ENCODE results near the gene GRK4.

The GRK4 gene

DNA sequence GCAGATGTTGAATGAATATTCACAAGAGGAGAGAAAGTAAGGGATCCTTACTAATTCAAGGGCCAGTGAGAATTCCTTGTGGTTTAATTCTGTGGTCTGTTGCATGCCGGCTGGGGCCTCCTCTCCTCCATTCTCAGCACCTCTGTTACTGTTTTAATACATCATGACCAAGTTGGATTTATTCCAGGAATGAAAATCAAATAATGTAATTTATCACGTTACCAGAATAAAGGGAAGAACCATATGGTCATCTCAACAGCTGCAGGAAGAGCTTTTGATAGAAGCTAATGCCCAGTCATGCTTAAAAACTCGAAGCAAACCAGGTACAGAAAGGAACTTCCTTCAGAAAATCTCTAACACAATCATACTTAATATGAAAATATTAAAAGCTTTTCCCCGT is 54.1 kb downstream of the GRK4 start:
- no peak for DNase-seq (ENCODE audit: low read depth, low spot score)
- CTCF ChIA-PET: interaction anchor here (1.1 to 4.0 kb wide), 2 partner anchors 18 to 20 kb away, joined by 3 to 14 read pairs; no protein-coding TSS in a partner anchor
- POLR2A ChIA-PET: no interaction called here
- no peak overlapping the region for H3K4me3 ChIP-seq (ENCODE audit: low read depth, low read length)
- TF ChIP-seq, protein P1, sequence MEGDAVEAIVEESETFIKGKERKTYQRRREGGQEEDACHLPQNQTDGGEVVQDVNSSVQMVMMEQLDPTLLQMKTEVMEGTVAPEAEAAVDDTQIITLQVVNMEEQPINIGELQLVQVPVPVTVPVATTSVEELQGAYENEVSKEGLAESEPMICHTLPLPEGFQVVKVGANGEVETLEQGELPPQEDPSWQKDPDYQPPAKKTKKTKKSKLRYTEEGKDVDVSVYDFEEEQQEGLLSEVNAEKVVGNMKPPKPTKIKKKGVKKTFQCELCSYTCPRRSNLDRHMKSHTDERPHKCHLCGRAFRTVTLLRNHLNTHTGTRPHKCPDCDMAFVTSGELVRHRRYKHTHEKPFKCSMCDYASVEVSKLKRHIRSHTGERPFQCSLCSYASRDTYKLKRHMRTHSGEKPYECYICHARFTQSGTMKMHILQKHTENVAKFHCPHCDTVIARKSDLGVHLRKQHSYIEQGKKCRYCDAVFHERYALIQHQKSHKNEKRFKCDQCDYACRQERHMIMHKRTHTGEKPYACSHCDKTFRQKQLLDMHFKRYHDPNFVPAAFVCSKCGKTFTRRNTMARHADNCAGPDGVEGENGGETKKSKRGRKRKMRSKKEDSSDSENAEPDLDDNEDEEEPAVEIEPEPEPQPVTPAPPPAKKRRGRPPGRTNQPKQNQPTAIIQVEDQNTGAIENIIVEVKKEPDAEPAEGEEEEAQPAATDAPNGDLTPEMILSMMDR (IDR thresholded peaks at IDR 0.05; ENCODE audit: insufficient read depth, low read length, missing control alignments): no peak

DNA sequence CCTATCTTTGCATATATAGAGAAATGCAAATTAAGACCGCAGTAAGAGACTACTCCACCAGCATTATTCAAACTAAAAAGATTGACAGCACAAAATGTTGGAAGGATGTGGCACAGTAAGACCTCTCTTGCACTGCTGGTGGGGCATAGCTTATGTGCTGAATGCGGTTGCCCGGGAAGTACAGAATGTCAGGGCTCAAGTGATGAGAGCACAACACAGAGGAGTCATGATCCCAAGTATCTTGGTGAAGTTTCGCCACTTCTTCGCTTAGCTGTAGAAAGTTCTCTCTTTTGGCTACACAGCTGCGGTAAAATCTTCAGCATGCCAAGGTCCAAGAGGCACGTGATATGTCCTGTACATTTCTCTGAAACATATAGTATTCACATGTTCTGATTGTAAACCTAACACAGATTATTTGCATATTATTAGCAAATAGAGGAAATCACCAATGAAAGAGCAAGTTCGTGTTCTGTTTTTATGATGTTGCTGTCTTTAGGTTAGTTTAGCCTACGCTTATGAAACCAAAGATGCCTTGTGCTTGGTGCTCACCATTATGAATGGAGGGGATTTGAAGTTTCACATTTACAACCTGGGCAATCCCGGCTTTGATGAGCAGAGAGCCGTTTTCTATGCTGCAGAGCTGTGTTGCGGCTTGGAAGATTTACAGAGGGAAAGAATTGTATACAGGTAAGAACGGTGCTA is 55.9 kb downstream of the GRK4 start:
- H3K4me3 ChIP-seq (ENCODE audit: low read depth, low read length): no peak overlapping the region
- TF ChIP-seq, protein P1 (IDR thresholded peaks at IDR 0.05; ENCODE audit: insufficient read depth, low read length, missing control alignments): no peak
- DNase-seq (ENCODE audit: low read depth, low spot score): no peak
- ChIA-PET POLR2A (no interaction called here), CTCF (interaction anchor here (0.7 kb wide), 1 partner anchor 12 kb away, joined by 3 read pairs; no protein-coding TSS in a partner anchor)

DNA sequence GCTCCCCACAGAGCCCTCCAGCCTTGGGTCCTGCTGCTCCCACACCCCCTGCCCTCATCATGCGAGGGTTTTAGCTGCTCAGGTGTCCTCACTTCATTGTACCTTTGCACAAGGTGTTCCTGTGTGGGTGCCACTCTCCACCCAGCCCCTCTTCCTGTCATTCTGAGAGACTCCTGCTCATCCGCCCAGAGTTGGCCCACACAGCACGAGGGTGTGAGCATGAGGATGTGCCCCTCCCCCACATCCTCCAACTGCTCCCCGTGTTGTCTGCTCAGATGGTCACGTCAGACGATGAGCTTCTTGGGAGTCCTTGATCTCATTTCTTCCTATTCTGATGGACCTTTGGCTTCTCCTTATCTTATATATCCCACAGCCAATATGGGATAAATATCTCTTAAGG is 57.8 kb downstream of the GRK4 start:
- CTCF ChIA-PET: no interaction called here
- no peak for DNase-seq (ENCODE audit: low read depth, low spot score)
- POLR2A ChIA-PET: no interaction called here
- no peak overlapping the region for H3K4me3 ChIP-seq (ENCODE audit: low read depth, low read length)
- TF ChIP-seq, protein P1 (IDR thresholded peaks at IDR 0.05; ENCODE audit: insufficient read depth, low read length, missing control alignments): no peak

DNA sequence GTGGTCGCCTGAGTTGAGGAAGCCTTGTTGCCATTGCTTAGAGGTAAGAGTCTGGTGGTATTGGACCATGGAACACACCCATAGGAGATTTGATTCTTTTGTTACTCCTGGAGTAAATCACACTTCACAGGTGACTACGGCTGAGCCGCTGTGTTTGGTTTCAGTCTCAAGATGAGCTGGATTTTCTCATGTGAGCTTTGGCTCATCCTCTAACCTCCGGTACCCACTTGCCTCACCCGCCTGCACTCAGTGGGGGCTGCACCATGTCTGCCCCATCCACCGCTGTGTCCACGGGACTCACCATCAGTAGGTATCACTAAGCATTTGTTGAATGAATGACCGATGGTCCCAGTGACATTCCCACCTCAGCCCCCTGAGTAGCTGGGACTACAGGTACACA is 58.3 kb downstream of the GRK4 start:
- TF ChIP-seq, protein P1 (IDR thresholded peaks at IDR 0.05; ENCODE audit: insufficient read depth, low read length, missing control alignments): no peak
- no peak for DNase-seq (ENCODE audit: low read depth, low spot score)
- H3K4me3 ChIP-seq (ENCODE audit: low read depth, low read length): no peak overlapping the region
- ChIA-PET POLR2A (no interaction called here), CTCF (interaction anchor here (0.6 kb wide), 1 partner anchor 23 kb away, joined by 3 read pairs; no protein-coding TSS in a partner anchor)

DNA sequence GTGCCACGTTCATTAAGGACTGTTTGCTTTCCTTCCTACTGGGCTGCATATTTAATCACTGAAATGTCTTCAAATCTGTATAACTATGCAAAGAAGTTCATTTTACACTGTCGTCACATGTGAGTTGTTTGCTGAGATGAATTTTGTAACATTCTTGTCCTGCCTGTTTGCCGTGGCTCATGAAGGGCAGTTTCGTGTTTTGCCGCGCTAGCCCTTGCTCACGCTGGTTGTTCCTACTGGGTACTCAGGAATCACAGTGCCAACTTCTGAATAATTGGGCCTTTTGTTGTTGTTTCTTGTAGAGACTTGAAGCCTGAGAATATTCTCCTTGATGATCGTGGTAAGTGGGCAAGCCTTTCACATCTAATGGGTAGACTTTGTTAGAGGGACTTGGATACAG is 58.7 kb downstream of the GRK4 start:
- TF ChIP-seq, protein P1 (IDR thresholded peaks at IDR 0.05; ENCODE audit: insufficient read depth, low read length, missing control alignments): no peak
- no peak for DNase-seq (ENCODE audit: low read depth, low spot score)
- no peak overlapping the region for H3K4me3 ChIP-seq (ENCODE audit: low read depth, low read length)
- POLR2A ChIA-PET: no interaction called here
- CTCF ChIA-PET: interaction anchor here (0.6 kb wide), 1 partner anchor 23 kb away, joined by 3 read pairs; no protein-coding TSS in a partner anchor

DNA sequence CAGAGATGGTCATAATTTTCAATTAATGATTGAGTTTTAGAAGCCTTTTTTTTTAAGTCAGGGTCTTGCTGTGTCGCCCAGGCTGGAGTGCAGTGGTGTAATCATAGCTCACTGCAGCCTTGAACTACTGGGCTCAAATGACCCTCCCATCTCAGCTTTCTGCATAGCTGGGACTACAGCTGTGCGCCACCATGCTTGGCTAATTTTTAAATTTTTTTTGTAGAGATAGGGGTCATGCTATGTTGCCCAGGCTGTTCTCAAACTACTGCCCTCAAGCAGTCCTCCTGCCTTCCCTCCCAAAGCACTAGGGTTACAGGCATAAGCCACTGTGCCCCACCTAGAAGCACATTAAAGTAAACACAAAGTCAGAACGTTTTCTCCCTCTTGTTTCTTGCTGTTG is 59.3 kb downstream of the GRK4 start:
- CTCF ChIA-PET: interaction anchor here (1.0 kb wide), 1 partner anchor 7 kb away, joined by 3 read pairs; no protein-coding TSS in a partner anchor

More for the DNA sequence above, 59.3 kb downstream of the GRK4 start:
- DNase-seq (ENCODE audit: low read depth, low spot score): no peak
- POLR2A ChIA-PET: no interaction called here
- TF ChIP-seq, protein P1 (IDR thresholded peaks at IDR 0.05; ENCODE audit: insufficient read depth, low read length, missing control alignments): no peak
- H3K4me3 ChIP-seq (ENCODE audit: low read depth, low read length): no peak overlapping the region

Data from AG04449 (cell line).